Hematopoietic multipotent progenitor cell treated with erythropoietin and hydrocortisone succinate and interleukin-3 and kit ligand, for 17 days (in vitro differentiated cells): ENCODE measurements around the gene C1orf198.

Source experiments
- DNase-seq: peaks from one replicate; pipeline ENCODE4 v3.0.0-alpha.2; 2015; ENCODE audit warnings: low spot score

C1orf198 gene

DNA sequence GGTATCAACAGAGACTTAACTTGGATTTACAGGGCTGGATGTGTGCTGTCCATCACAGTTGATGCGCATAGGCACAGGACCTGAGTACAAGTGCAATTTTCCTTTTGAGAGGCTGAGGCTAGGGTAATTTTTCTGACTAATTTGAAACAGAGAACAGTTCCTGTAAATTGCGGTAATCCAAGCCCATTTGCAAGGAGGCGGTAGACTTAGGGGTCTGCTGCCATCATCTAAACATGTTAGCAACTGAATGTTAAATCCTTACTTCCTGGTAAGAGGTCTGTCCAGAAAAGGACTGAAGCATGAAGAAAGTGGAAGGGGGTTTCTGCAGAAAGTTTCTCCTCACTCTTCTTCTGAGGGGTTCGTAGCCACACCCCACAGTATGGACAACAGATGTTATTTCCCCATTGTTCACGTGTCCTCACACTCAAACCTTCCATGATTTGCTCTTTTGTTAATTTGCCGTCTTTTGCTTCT lies 23.7 kb upstream of the C1orf198 start:
- DNase-seq = no peak

DNA sequence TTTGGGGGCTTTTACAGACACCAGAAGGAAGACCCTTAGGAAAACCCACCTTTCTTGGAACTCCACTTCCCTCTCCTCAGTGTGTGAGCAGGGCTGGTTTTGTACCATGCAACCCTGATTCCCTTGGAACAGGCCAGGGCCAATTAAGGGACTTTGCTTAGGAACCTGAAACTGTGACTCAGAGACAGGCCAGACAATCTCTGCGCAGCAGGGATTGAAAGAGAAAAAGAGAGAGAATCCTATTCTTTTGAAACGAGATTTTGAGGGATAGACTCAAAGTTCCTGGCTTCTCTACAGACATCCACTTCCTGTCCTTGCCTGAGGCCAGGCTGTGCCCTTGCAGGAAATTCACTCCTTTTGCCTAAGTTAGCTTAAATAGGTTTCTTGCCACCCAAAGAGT lies 23.1 kb upstream of the C1orf198 start:
- no peak for DNase-seq

DNA sequence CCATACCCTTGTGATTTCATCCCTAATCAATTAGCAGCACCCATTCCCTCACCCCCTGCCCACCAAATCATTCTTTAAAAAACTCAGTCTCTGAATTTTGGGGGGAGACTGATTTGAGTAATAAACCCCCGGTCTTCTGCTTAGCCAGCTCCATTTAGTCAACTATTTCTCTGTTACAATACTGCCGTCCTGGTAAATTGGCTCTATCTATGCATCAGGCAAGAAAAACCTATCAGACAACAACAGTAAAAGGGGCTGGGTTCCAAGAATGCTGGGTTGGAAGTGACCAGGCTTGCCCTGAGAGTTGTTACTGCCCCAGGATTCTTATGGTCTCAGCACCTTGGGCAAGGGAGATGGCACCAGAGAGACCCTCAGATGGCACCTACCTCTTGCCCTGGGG lies 16.3 kb upstream of the C1orf198 start:
- DNase-seq = no peak

DNA sequence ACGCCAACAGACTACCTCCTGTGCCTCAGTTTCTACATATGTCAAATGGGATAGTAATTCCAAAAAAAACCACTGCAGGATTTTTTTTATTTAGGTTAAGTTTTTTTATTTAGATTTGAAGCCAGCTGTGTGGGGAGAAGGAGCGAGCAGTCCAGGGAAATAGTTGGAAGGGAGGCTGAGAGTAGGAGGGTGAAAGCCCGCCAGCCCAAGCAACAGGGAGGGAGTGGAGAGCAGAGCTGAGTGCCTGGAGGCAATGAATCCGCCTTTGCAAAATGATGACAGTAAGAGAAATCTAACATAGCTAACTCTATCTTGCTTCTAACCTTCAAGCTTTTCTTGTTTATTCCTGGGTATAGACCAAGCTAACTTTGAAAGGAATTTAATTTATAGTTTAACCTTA lies 15.6 kb upstream of the C1orf198 start:
- no peak for DNase-seq

DNA sequence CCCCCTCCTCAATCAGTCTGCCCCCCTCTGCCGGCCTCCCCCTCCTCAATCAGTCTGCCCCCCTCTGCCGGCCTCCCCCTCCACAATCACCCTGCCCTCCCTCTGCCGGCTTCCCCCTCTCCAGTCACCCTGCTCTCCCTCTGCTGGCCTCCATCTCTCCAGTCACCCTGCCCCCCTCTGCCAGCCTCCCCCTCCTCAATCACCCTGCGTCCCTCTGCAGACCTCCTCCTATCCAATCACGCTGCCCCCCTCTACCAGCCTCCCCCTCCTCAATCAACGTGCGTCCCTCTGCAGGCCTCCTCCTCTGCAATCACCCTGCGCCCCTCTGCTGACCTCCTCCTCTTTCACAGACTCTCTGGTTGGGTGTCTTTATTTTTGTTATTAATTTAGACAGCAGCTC lies 11.5 kb upstream of the C1orf198 start:
- DNase-seq = no peak

DNA sequence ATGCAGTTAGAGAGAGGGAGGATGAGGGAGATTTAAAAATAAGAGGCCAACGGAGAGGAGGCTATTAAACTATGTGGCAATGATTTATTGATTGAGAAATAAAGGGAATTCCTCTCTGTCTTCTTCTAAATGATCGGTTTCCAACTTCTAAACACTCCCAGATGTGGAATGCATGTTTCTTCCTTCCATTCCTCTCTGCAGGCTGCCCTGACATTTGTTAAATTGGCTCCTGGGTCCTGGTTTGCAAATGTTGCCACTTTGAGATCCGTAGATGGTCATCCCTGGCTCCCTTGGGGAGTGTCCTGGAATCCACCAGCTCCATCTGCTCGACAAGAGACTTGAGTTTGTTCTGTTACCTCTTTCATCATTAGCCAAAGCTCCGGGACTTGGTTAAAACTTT lies 10.3 kb upstream of the C1orf198 start:
- no peak for DNase-seq

DNA sequence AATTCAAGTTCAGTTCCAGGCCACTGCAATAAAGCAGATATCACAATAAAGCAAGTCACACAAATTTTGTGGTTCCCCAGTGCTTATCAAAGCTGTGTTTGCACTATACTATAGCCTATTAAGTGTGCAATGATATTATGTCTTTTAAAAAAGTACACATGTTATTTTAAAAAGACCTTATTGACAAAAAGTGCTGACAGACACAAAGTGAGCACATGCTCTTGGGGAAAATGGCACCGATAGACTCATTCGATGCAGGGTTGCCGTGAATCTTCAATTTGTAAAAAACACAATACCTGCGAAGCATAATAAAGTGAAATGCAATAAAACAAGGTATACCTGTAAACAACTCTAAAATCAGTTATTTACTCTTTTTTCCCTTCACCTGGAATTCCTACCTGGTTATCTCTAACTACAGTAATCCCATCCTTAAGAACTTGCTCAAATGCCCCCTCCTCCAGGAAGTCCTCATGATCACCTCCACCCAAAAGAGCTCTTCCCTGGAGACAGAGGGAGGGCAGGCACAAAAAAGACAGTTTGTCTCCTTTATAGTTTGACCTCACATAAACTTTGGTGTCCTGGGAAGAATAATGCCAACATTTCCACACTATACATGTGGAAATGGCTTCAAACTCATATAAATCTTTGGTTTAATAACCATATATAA lies 9.7 kb upstream of the C1orf198 start:
- DNase-seq = no peak

DNA sequence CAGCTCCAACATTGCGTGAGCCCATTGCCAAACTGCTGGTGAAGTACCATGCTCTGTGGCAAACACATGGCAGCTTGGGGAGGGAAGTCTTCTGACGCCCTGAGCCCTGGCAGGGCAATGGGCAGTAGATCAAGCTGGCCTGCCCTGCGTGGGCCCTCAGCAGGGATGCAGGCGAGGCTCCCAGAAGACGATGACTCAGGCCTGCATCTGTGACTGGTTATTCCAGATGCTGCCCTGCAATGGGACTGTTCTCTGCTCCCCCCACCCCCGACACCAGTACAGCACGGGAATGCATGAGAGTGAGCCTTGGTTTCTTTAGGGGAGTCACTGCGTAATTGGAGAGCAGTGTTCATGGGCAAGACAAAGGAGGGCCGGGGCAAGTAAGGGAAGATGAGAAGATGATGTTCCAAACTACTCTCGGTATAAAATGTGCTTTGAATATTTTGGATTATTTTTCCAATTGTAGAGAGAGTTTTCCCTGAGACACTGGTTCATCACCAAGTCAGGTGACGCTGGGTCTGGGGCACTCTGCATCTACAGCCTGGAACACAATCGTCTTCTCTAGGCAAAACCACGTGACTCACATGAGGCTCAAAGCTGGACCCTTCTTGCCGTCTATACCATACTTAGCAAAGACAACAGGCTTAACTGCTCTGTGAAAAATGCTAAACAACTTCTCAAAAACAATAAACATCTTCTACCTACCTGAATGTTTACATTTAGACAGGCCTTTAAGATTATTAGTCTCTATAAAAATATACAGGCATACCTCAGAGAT lies 9.0 kb upstream of the C1orf198 start:
- no peak for DNase-seq

DNA sequence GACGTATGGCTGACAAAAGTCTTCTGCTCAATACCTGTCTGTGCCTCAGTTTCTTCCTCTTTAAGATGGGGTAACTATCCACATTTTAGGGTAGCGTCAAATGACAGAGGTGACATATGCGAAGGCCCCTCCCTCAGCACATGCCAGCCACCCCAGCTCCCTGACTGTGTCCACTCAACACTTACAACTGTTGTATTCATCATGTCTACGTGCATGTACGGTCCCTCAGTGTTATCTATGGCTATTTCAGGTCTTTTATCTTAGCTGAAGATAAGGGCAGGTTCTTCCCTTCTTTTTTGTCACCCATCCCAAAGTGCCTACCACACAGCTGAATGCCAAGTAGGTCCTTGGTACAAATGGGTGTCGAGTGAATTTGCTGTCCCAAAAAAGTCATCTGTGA lies 8.3 kb upstream of the C1orf198 start:
- no peak for DNase-seq

DNA sequence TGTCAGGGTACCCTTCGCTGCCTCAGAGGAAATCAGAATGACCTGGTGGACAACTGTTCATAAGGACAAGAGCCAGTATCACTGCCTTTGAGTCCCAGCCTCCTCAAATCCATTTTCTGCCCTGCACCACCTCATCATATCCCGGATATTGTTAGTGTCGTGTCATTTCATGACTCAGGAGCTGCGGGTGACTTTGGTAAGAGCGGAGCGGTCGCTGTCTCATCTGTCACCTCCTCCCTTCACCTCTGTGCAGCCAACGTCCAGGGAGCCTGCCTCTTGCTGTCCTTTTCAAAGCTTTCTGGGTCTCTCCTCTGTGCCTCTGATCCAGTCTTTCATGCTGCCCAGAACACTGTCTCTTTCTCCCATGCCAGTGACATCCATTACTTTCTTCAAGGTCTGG lies 7.0 kb upstream of the C1orf198 start:
- no peak for DNase-seq

DNA sequence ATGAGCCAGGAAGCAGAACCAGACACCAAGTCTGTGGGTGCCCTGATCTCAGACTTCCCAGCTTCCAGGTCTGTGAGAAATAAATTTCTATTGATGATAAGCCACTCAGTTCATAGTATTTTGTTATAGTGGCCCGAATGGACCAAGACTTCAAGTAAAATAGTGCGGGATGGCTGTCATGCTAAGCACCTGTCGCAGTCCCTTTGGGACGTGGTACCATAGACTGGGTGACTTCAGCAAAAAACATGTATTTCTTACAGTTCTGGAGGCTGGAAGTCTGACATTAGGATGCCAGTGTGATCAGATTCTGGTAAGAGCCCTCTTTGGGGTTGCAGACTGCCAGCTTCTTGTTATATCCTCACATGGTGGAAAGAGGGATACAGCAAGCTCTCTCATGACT lies 2.6 kb upstream of the C1orf198 start:
- DNase-seq = no peak

DNA sequence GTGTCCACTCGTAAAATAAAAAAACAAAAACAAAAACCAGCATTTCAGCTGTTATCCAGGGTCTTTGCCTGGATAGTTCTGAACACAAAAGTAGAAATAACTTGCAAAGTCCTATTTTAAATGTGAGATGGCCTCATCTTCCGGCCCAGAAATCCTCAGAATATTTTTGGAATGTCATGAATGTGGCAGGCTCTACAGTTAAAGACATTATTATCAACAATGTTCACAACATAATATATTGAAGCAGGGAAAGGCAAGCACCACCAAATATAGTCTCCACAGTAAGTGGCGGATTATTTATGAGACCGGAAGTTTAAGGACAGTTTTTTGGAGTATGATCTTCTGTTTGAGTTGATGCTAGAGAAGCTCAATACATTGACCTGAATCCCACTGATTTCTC lies 1.2 kb upstream of the C1orf198 start:
- no peak for DNase-seq

DNA sequence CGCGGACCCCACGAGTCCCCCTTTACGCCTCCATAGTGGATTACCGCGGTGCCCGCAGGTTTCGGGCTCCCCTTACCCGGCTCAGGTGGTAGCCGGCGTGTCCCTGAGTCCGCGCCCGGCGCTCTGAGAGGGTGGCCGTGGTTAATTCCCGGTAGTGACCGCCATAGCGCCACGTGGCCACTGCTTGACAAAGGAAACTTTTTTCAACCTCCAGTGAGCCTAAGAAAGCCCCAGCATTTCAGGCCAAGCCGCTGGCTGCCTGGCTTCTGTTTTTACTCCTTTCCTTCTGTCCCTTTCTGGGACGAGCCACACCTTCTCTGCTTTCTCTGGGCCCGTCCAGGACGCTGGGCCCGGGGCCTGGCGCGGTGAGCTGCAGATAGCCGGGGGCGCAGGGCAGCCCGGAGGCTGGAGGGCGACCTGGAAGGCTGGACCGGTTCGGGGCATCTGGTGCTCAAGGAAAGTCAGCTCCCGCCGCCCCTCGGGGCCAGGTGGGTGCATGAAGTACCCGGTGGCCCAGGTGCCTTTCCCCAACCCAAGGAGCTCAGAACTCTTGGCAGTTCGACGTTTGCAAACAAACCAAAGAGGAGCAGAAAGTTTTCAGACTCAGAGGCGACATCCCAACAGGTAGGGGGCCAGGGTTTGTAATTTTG lies 540 bp upstream of the C1orf198 start:
- peak; percentile 69 for DNase-seq

DNA sequence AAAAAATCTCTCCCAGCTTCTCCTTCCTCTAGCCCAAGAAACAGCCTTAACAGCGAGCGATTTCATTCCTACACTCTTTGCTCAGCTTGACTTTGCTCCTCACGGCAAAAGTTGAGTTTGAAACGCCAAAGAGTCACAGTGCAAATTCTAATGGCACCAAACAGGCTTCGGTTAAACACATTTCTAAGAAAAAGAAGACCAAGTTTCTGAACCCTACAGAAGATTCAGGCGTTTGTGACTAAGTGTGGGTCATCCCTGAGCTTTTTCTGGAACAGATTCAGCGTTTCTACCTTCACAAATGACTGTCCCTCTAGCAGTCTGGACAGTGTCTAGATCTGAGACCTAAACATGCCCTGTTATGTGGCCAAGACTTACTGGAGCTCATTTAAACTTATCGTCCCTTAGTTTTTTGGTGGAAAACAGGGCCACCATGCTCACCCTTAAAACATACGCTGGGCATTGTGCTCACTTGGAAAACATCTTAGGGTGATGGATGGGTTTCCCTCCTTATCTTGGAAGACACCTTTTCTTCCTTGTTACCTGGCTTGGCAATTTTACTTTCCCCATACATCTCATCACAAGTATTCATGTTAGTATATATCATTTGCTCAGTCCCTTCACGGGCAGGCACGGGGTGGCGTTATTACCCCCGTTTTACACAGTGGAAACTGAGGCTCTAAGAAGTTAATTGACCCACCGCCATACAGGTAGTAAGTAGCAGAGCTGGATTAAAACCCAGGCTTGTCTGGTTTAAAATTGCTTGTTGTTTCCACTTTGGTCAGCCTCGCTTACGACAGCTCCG lies 1.0 kb downstream of the C1orf198 start:
- peak; percentile 35 for DNase-seq

DNA sequence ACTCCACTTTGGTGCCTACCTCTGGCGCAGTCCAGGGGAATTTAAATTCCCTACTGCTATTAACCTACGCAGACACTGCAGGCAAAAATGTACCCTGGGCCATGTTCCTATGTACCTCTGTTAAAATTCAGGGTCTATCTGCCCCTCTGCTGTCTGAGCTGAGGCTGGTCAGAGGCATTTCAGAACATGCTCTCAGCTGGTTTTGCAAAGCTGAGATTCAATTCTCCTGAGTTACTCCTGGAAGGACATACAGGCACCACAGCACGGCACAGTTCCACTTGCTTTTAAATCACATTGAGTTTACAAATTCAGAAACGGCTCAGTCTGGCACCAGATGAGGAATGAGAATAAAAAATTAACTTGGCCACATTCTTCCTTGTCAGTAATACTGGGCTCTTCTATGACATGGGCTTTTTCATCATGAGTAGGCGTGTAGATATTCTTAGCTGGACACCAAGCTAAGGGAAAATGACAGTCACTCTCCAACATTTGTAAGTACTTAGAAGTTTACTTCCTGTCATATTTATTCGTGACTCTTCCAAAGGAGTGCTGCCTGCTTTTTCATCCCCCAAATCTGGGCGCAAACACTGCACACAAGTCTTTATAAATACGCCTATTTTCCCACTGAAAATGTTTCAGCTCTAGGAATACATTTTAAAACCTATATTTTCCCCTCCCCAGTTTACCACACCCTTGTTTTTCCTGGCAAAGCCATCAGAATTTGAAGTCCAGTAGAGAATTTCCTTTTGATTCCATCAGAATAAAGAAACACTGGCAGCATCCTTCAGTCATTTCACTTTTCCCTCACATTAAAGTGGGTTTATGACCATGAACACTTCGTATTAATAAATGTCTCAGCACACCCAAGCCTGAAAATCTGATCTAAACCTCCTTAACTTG lies 1.9 kb downstream of the C1orf198 start:
- peak; percentile 51 for DNase-seq

DNA sequence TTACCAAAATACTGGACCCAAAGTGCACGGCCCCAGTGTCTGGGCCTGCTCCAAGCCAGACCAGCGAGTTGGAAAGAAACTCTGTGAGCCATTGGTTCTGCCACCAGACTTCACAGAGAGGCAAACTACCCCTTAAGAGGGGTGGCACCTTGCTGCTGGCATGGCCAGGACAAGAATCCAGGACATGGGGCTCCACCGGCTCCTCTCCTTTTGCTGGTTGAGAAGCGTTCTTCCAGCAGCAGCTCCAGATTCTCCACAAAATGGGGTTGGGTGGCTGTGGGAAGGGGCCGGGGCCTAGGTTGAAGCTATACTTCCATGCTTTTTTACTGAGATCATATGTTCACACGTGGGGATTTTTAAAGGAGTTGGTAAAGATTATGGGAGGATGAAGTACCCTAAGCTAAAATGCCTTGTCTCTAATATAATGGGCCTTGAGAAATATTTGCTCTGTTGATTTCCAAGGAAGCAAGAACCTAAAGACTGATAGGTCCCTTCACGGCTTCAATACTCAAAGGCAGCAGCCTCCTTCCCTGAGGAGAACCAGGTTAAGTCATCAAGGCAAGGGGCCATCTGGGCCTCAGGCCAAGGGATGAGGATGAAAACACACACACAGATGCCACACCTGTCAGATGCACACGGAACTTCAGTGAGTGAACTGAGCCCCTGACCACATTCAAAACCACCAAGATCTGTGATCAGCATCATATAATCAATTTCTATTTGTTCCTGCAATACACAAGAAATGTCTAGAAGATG lies 3.1 kb downstream of the C1orf198 start:
- no peak for DNase-seq

DNA sequence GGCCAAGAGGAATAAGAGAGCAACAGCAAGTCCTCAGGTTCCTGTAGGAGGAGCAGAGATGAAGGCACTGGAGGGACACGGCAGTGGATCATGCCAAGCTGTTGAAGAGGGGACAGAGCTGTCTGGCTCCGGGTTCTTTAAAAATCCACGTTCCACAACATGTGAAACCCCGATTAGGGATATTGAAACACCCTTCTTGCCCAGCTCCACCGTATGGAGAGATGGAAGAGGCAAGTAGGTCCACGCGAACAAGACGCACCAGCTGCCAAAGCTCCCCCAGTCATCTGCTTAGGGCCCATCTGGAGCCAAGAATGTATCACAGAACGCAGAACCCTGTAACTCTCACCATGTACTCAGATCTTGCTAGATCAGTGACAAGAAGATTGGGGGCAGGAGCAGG lies 3.9 kb downstream of the C1orf198 start:
- no peak for DNase-seq

DNA sequence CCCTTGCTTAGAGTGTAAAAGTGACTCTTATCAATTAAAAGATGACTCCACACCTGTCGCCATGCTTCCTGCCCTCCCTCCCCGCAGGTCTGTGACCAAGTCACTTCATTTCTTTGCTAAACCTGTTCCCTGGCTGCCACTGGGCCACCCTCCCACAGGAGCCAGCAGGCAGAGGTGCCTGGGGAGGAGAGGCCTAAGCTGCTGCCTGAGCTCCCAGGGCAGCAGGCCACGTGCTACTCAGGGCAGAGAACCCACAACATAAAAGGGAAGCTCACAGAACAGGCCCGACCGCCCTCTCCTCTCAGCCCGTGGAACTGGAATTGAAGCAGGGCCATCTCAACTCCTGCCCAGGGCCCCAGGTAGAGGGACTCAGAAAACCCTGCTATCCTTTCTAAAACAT lies 4.9 kb downstream of the C1orf198 start:
- no peak for DNase-seq

DNA sequence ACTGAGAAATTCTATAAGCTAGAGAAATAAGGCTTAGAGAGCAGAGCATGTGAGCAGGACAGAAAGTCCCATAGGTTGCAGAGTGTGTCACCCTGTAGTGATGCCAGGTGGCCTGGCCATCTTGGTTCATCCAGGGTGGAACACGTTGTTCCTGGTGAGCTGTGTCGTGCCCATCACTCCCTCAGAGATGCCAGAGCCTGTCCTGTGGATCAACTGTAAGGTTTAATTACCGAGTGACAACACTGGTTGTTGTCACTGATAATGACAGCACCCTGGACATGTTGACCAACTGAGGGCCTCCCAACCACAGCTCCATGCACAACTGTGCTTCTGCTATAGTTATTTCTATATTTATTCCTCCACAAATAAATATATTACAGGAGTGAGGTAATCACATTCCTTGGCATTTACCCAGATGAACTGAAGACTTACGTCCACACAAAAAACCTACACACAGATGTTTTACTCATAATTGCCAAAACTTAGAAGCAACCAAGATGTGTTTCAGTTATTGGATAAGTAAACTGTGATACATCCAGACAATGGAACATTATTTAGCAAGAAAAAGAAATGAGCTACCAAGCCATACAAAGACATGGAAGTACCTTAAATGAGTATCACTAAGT lies 6.2 kb downstream of the C1orf198 start:
- no peak for DNase-seq

DNA sequence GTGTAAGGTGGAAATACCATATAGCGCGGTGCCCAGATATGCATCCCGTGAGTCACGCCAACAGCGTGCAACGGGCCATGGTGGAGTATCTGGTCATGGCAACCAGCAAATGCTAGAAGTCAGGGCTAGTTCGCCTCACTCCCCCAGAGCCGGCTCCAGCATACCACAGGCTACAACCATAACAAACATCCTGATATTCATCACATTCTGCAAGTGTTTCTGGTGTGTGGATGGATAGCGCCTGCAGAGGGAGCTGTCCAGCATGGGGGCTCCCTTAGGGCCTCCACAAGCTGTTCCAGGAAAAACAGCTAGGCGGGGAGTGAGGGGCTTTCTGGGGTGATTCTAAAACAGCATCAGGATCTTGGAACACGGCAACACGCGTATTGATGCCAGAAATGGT lies 6.8 kb downstream of the C1orf198 start:
- DNase-seq = no peak
